NCI-H510A treated with DMSO at 0.1 percent for 48 hours (cell line): ENCODE measurements around the gene TAX1BP3.
A peak's percentile ranks its signal among the peaks of the same experiment; 100 is the strongest.

Experiments used
- DNase-seq: peaks from one replicate; lab custom pipeline; 2025; lab: John Stamatoyannopoulos, UW

Gene TAX1BP3

DNA sequence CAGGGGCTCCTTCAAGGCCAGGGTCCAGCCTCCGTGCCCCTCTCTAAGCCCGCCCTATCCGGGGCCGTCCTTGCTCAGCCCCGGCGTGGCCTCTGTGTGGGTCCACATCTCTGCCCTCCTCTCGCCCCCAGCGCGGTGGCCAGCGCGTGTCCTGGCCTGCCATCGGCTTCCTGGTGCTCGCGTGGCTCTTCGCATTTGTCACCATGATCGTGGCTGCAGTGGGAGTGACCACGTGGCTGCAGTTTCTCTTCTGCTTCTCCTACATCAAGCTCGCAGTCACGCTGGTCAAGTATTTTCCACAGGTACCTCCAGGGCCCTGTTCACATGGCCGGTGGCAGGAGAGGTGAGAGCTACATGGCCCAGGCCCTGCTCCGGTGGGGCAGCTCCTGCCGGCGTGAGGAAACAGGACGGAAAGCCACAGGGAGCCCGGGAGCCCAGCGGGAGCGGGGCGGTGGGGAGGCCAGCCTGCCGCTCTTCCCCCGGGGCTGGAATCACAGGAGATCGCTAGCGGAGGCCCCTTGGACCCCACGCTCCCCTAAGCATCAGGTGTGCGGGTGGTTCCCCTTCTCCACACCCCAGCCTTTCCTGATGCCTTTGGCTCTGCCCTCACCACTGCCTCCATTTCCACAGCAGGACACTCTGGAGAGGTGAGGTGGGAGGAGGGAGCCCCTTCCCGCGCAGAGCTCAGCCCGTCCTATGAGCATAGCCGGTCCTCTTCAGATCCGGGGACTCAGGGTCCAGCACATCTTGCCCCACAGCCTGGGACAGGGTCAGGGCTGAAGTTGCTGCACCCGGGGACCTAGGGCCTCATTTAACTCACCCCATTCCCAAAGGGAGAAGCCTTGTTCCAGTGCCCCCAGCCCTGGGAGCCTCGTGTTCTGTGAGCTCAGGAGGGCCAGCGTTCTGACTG, 10.2 kb downstream of the TAX1BP3 start:
- no peak for DNase-seq

DNA sequence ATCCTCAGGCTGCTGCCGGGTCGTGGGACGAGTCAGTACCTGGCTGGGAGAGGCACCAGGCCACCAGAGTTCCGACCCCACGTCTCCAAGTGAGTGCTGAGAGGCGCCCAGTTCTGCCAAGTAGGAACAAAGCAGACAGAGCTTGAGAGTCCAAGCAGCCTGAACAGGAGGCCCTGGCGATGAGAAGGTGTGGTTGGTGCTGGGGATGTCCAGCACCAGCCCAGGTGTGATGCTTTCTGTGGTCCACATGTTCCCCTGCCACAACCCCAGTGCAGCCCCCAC, 10.8 kb downstream of the TAX1BP3 start:
- DNase-seq: no peak

DNA sequence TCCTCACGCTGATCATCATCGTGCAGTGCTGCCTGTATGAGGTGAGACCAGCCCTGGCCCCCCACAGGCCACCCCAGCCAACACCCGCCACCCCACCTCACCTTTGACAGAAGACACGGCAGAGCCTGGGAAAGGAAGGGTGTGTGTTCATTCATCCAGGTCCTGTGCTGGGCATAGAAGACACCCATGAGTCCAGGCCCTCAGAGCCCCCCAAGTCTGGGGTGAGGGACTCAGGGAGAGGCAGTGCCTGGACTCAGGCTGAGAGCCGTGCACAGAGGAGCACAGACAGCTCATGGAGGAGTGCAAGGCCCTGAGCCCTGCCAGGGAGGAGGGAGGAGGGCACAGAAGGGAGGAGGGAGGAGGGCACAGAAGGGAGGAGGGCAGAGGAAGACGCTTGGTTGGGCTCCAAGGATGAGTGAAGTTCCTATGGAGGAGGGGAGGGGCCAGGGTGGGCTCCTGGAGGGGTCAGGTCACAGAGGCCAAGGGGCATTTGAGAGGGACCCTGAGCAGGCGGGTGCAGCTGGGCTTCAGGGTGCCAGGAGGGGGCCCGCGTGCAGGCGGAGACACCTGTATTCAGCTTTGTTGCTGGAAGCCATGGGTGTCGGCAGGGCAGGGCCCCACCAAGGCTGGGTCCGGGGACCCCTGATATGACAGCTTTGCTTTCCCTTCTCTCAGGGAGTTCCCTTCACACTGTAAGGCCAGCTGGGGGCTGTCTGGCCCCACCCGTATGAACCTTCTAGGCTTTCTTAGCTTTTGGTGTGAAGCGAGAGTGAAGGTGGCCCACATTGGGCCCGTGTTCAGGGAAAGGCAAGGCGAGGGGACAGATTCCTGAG, 11.4 kb downstream of the TAX1BP3 start:
- no peak for DNase-seq

DNA sequence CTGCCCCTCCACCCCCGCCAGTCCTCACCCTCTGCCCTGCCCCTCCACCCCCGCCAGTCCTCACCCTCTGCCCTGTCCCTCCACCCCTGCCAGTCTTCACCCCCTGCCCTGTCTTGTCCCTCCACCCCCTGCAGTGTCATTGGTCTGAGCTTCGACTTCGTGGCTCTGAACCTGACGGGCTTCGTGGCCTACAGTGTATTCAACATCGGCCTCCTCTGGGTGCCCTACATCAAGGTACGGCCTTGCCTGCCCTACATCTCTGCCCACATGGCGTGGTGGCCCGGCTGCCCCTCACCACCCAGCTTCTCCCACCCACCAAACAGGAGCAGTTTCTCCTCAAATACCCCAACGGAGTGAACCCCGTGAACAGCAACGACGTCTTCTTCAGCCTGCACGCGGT, 12.0 kb downstream of the TAX1BP3 start:
- no peak for DNase-seq

DNA sequence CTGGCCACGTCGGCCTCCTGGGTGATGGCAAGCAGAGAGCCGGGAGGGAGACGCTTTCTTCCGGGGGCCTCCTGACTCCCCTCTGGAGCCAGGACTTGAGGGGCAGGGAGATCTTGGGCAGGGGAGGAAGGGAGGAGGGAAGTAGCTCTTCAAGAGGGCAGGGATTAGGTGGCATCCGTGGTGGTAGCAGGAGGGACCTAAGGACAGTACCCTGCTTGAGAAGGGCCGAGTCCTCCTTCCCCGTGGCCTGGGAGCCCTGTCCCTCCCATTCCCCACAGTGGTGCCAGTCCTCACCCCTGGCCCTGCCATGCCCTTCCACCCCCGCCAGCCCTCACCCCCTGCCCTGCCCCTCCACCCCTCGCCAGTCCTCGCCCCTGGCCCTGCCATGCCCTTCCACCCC, 12.6 kb downstream of the TAX1BP3 start:
- no peak for DNase-seq

DNA sequence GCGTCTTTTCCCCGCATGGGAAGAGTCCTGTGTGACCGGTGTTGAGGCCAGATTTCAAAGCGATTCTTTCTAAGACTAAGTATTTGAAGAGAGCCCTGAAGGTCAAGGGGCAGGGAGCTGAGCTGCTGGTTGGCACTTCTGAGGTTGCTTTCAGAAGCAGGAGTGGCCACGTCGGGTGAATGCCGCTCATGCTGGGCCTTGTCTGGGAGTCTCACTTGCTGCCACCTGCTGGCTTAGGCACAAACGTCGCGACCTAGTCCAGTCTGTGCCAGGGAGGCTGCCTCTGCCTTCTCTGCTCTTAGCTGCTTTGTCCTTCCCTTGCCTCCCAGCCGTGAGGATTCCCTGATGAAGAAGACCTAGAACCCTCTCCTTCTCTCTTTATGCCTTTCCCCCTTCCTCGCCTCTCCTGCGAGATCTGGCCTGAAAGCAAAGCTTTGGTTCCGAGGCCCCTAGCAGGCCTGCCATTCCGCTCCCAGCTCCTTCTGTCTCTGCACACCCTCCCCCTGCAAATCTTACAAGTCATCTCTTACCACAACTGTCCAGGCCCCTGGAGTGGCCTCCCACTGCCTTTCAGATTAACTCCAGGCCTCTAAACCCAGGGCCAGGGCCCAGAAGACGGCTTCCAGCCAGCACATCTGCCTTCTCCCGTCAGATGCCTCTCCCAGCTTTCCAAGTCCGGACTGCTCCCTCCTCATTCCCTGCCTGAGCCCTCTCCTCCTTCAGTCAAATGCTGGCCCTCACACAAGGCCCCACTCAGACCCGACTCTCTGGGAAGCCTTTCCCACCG, 20.4 kb downstream of the TAX1BP3 start:
- DNase-seq: peak; percentile 18

DNA sequence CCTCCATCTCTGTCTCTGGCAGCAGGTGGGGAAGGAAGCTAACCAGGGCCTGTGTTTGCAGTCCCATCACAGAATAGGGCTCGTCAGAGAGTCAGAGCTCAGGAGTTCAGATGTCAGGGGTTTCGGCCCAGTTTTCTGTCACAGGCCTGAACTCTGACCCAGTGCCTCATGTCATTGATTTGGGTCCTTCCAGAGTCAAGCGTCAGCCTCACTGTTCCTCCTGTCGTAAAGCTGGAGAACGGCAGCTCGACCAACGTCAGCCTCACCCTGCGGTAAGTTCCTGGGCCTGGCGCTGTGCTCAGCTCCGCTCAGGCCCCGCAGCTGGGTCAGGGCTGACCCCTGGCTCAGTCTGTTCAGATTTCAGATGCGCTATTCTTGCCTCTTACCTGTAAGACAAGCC, 21.1 kb downstream of the TAX1BP3 start:
- no peak for DNase-seq

DNA sequence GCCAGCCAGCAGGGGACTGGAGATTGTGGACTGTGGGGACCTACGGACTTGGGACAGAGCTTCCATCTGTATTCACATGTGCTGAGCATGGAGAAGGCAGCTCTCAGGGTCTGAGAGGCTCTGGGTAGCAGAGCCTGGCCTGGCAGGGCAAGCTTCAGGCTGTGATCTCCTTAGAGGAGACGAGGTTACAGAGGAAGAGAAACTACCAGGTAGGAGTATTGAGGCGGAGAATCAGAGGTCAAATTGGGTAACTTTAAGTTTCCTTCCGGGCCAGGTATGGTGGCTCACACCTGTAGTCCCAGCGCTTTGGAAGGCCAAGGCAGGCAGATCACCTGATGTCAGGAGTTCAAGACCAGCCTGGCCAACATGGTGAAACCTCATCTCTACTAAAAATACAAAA, 23.1 kb downstream of the TAX1BP3 start:
- DNase-seq: no peak

DNA sequence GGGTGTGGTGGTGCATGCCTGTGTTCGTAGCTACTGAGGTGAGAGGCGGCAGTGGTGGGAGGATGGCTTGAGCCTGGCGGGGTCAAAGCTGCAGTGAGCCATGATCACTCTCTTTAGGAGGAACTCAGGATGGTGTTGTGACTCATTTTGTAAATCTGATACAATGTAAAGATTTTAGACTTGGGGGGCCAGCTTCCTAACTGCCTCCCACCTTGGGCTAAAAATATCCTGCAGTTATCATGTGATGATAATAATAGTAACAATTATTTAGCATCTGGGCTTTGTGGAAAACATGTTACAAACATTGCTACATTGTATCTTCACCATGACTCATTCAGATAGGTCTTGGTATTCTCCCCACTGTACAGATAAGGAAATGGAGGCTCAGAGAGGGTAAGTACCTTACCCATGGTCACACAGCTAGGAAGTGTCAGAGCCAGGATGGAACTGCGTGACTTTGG, 24.5 kb downstream of the TAX1BP3 start:
- no peak for DNase-seq

DNA sequence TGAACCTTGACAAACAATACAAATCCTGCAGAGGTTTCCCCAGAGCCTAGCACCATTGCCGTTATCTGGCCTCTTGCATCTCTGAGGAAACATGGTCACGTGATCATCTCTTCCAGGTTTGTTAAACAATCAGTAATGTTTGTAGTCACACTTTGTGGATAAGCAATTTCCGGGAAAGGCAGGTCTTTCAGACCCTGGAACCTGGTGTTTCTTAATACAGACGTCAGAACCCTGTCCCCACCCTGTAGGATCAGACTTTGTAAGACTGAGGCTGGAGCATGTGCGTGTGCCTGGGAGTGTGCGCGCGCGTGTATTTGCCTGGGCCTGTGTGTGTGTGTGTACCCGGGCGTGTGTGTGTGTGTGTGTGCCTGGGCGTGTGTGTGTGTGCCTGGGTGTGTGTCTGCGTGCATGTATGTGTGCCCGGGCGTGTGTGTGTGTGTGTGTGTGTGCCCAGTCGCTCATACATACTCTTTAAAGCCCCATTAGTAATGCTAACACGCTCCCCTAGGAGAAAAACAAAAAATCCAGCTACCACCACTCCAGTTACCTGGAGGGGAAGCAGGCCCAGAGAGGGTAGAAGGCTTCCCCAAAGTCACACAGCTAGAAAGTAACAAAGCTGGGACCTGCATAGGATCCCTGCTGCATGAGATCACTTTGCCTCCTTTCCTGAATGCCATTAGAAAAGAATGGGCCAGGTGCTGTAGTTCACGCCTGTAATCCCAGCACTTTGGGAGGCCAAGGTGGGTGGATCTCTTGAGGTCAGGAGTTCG, 26.5 kb downstream of the TAX1BP3 start:
- DNase-seq: no peak

DNA sequence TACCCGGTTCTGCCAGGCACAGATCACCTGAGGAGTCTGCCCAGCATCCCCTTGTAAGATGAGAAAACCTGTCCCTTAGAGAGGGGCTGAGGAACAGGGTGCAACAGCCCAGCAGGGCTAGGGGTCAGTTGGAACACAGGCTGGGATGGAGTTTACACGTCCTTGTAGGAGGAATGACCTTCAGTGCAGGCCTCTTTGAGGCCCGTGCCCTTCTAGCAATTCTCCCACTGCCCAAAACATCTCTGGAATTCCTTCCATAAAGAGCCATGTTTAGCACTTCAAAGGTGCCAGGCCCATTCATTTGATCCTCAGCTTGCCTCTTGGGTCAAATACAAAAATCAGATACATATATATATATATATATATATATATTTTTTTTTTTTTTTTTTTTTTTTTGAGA, 27.4 kb downstream of the TAX1BP3 start:
- no peak for DNase-seq

DNA sequence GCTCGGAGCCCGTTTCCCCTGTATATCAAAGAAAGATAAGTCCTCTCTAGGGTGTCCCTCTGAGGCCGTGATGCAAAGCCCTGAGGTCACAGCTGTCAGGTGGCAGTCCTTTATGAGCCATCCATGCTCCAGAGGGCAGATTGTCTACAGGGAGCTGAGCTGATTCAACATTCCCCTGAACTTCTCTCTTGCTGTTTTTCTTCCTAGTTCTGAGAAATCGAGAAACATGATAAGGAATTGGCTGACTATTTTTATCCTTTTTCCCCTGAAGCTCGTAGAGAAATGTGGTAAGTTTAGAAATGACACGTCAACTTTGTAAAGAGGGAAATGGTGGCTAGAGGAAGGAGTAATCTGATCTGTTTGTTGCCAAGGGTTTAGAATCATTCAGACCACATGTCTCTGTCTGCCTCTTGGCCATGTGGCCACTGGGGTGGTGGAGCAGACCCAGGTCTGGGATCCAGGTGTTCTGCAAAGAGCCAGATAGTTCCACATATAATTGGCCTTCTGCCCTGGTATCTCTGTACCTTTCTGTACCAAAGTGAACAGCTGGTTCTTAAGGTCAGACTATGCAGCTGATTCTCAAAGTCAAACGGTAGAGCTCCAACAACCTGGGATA, 28.3 kb downstream of the TAX1BP3 start:
- DNase-seq: peak; percentile 10

DNA sequence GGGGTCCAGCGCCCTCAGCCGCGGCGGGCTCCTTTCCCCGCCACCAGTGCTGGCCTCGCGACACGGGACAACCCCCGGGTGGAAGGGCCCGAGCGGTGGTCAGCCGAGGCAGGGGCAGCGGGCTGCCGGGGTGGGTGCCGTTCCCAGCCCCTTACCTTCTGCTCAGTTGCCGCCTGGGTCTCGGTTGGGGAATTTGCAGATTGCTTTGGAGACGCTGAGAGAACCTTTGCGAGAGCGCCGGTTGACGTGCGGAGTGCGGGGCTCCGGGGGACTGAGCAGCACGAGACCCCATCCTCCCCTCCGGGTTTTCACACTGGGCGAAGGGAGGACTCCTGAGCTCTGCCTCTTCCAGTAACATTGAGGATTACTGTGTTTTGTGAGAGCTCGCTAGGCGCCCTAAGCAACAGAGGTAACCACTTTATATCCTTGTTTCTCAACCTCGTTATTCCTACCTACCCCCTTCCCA, 31.4 kb downstream of the TAX1BP3 start:
- DNase-seq: no peak

DNA sequence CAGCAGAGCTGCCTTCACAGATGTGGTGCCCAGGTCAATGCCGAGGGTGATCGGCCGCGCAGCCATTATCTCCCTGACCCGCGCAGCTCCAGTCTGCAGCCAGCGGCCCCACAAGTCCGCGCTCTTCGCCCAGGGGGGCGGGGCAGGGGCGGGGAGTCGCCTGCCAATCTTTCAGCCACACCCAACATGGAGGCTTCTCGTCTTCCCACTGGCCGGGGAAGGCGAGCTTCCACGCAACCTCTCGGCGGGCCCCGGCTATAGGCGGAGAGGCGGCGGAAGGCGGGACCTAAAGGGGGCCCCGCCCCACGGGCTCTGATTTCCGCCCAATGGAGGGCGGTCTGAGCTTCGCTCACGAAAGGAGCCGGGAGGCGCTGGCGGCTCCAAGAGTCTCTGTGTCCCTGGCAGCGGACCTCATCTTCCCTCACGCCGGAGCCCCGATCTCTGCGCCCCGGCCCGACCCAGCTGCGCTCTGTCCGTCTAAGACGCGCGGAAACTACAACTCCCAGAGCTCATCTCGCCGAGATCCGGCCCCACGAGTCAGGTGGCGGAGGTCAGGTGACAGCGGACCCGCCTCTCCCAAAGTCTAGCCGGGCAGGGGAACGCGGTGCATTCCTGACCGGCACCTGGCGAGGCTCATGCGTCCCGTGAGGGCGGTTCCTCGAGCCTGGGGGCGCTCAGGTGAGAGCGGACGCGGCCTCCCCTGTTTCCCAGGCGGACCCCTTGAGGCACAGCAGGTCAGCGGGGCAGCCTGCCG, 32.0 kb downstream of the TAX1BP3 start, which contains the start of the genes CTNS and SHPK:
Gene CTNS, plus strand, starts transcription at position 607 of the 754 bp plus-strand sequence. CDS start 3,447 bp downstream, outside the sequence.
Gene SHPK, minus strand, starts transcription at position 97 of the 754 bp plus-strand sequence. Its CDS starts 31 bp downstream, at position 66.
- peak; percentile 89 for DNase-seq

DNA sequence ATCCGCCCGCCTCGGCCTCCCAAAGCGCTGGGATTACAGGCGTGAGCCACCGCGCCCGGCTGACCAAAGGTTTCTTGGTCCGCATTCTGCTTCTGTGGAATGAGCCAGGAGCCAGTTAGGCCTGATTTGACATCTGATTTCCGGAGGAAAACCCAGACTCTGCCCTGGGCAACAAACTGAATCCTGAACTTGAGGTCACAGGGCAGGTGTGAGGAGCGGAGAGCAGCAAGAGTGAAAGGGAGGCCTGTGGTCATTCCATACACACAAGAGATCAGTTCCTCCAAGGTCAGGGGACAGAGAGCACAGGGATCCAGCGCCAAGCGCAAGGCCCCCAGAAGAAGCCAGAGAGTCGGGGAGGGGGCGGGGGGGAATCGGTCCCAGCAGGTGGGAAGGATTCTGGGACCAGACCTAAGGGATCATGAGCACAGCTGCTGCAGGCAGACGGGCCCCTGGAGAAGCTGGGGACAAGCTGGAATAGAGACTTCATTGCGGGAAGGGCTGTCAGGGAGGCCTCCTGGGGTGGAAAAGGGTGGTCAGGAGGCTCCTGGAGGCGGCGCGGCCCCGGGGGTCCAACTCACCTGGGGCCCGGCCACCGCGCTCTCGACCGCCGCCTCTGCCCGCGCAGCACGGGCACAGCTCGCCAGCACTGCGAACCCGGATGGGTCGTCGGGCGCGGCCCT, 32.8 kb downstream of the TAX1BP3 start:
- no peak for DNase-seq

DNA sequence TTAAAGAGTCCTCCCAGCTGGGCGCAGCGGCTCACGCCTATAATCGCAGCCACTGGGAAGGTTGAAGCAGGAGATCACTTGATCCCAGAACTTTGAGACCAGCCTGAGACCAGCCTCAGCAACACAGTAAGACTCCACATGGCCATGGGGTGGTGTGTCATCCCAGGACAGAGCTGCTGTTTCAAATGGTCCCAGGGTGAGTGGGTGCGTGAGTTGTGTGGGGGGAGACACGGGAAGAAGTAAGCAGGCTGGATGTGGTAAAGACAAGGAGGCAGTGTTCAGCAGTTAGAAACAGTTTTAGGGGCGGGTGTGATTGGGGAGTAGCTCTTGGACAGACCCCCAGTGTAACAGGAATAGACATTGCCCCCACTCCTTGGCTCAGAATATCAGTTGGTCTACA, 36.1 kb downstream of the TAX1BP3 start:
- no peak for DNase-seq

DNA sequence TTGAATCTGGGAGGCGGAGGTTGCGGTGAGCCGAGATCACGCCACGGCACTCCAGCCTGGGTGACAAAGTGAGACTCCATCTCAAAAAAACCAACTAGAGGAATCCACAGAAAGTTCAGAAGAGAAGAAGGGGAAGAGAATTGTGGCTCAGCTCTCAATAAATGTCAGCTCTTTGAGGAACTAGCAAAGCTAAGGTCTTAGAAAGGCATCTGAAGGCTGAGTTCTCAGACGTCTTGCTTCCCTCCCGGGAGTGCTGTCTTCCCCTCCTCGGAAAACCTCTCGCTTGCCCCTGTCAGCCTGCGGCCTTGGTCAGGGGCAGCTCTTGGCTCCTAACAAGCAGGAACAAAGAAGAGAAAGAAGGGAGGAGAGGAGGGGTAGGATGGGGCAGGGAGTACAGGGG, 37.6 kb downstream of the TAX1BP3 start:
- DNase-seq: no peak

DNA sequence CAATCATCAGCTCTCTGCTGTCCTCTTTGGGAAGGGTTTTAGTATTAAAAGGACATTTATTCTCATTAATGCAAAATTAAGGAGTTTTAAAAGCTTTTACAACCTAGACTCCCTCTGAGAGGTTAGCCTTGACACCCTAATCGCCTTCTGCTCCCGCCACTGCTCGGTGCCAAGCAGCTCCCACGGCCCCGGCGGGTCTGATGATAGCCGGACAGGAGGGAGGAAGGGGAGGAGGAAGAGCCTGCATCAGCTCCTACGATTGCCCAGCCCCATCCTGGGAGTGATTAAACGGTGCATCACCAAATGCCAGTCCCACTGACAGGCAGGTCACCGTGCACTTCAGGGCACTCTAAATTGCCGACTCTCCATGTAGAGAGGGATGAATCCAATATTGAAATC, 40.6 kb downstream of the TAX1BP3 start:
- DNase-seq: no peak
